Measurements from ENCODE around the gene B4GALNT4.
"Not testable (repeated sequence)": the region's sequence is repeated elsewhere in the genome, so short reads cannot be mapped to it uniquely, and the experiment has no call there.

Gene B4GALNT4

GRCh38 chr11:409008-409599 lies 39.8 kb downstream of the B4GALNT4 start:
- DNase-seq = no peak

- no peak for DNase-seq
Measured at GRCh38 chr11:409600-410483, 40.5 kb downstream of the B4GALNT4 start.

- DNase-seq = not testable (repeated sequence)
Measured at GRCh38 chr11:410711-411110, 41.4 kb downstream of the B4GALNT4 start.

GRCh38 chr11:411520-411919 lies 42.2 kb downstream of the B4GALNT4 start:
- not testable (repeated sequence) for DNase-seq

GRCh38 chr11:412641-413119 lies 43.4 kb downstream of the B4GALNT4 start:
- DNase-seq = no peak

GRCh38 chr11:413120-414081 lies 44.1 kb downstream of the B4GALNT4 start:
- no peak for DNase-seq

GRCh38 chr11:414318-414857 lies 45.1 kb downstream of the B4GALNT4 start:
- no peak for DNase-seq

- no peak for DNase-seq
Measured at GRCh38 chr11:415640-416041, 46.3 kb downstream of the B4GALNT4 start.

GRCh38 chr11:416051-416756 lies 46.9 kb downstream of the B4GALNT4 start:
- no peak for DNase-seq

GRCh38 chr11:416757-417621 lies 47.7 kb downstream of the B4GALNT4 start:
- DNase-seq = no peak

GRCh38 chr11:417652-418342 lies 48.5 kb downstream of the B4GALNT4 start:
- DNase-seq = no peak

- no peak for DNase-seq
Measured at GRCh38 chr11:418343-419247, 49.3 kb downstream of the B4GALNT4 start.

GRCh38 chr11:419248-420005 lies 50.1 kb downstream of the B4GALNT4 start:
- DNase-seq = no peak

- no peak for DNase-seq
Measured at GRCh38 chr11:420054-420910, 51.0 kb downstream of the B4GALNT4 start.

- no peak for DNase-seq
Measured at GRCh38 chr11:420911-421321, 51.6 kb downstream of the B4GALNT4 start.

GRCh38 chr11:422249-422656 lies 53.0 kb downstream of the B4GALNT4 start:
- no peak for DNase-seq

GRCh38 chr11:424232-424631 lies 54.9 kb downstream of the B4GALNT4 start:
- no peak for DNase-seq
